ENCODE data around the gene NCR2.

Gene NCR2

GRCh38 chr6:41360314-41360685 is 24.9 kb downstream of the NCR2 start:
- DNase-seq = no peak

DNA sequence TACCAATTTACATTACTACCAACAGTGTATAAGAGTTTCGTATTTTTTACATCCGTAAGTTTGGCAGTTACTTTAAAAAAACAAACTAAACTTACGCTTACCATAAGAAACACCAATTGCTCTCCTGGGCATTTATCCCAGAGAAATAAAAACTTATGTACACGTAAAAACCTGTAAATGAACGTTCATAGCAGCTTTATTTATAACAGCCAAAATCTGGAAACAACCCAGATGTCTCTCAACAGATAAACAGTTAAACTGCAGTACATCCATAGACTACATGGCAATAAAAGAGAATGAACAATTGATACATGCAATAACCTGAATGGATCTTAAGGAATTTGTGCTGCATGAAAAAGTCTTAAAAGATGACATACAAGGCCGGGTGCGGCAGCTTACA is 30.7 kb downstream of the NCR2 start:
- no peak for DNase-seq

DNA sequence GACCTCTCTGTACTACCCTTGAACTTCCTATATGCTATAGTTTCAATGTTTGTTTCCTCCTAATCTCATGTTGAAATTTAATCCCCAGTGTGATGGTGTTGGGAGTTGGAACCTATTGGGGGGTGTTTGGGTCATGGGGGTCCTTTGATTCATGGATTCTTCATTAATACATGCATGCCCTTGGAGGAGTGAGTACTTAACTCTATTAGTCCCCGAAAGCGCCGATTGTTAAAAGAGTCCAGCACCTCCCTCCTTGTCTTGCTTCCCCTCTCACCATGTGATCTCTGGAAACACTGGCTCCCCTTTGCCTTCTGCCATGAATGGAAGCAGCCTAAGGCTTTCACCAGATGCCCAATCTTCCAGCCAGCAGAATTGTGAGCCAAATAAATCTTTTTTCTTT is 31.7 kb downstream of the NCR2 start:
- no peak for DNase-seq

DNA sequence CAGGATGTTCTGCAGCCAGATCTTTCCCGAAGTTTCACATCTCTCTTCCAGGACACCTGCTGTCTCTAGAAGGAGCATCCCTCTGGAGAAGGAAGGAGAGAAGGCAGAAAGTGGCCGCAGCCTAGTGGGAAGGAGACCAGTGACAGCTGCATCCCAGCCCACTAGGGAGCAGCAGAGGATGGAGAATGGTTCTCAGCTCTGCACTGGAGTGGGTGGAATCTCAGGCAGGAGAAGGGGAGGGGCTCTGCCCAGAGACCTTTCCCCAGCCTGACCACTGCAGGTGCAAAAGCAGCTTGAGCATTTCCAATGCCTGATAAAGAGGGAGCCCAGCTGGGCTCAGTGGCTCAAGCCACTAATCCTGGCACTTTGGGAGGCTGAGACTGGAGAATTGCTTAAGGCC is 32.3 kb downstream of the NCR2 start:
- DNase-seq = peak; percentile 6

- no peak for DNase-seq
Measured at GRCh38 chr6:41370488-41371111, 35.2 kb downstream of the NCR2 start.

DNA sequence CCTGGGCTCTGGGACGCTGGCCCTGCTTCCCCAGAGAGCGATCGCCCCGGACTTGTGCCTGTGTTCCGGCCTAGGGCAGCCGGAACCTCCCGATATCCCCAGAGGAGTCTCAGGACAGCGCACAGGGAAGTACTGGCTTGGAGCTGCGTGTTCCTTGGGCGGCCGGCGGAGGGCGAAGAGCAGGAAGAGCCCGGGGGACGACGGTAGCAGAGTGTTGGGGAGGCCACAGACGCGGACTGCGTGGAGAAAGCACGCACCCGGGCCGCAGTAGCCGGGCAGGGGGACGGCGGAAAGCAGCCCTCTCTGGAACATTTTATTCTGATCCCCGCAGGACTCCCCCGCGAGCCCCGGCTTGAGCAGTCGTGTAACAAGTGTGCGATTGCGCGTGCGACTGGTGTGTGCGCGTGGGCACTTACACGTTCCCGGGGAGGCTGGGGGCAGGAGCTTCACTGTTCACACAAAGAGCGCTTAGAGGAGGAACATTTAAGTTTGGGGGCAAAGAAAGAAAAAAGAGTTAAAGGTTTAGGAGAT is 36.1 kb downstream of the NCR2 start:
- peak; percentile 29 for DNase-seq

- DNase-seq = peak; percentile 41
Measured at GRCh38 chr6:41371992-41372831, 36.8 kb downstream of the NCR2 start.

DNA sequence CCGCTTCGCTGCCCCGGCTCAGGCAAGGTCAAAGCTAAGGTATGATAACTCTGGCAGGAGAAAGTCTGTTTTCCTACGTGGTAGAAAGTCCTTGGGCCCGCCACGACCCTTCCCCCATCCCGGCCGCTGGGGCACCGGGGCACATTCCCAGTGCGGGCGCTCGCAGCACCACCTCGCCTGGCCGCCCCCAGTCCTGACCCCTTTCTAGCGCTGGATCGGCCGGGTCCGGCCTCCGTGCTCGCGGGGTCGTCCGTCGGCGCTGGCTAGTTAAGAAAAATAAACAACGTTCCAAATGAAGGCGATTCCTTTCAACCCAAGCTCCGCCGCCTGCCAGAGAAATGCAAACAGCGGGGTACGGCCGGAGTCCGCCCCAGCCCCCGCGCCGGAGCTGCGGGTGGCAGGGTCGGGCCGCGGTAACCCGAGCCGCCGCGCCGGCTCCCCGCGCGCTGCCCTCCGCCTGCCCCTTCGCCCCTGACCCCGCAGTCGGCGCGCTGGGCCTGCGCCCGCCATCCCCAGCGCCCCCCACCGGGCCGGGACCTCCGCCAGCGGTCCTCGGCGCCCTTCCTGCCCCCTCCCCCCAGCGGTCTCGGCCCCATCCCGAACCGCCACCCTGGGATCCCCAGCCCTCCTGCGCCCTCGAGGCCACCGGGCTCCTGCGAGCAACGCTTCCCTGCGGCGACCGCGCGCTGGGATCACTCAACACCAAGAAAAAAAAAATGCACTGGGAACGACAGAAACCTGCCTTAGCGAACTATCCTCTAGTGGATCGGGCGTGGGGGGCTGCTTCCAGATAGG is 37.6 kb downstream of the NCR2 start:
- DNase-seq = peak; percentile 3

- no peak for DNase-seq
Measured at GRCh38 chr6:41373627-41373918, 38.2 kb downstream of the NCR2 start.

GRCh38 chr6:41373919-41374617 is 38.7 kb downstream of the NCR2 start:
- peak; percentile 12 for DNase-seq

DNA sequence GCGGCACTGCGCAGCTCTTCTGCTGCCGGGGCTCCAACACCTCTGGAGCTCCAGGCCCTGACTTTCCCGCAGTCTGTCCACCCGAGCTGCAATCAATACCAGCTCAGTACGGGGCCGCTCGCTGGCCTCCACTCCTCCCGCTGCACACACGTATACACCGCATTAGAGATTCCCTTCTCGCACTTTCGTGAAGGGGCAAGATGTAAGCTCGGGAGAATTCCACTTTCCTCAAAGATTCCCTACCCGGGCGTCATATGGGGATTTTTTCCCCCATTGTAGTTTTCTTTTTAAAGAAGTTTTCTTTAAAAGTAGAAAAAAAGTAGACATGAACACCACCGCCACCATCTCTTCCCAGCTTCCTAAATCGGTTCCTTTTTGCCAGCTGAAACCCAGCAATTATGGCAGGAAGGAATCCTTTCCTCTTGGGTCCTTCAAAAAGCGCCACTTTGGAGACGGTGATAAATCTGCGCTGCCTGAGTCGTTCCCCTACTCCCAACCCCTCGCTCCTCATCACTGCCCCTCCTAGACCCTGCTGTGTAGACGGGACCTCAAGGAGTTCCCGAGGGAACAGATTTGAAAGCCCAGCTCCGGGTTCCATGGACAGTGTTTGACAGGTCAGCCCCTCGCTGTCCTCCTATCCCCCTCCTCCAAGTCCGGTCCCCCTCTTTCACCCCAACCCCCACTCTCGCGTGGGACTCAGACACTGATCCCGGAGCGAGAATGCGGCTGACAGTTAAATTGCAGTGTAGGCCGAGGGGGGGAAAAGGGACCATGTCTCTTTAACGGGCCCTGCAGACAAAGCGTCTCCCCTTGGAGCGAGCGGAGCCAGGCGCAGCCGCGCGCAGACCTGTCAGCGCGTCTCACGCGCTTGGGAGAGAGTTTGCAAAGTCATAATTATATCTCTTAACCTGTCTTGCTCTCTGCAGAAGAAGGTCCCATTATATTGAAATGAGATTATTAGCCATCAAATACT is 39.5 kb downstream of the NCR2 start:
- peak; percentile 3 for DNase-seq

- no peak for DNase-seq
Measured at GRCh38 chr6:41375598-41376151, 40.3 kb downstream of the NCR2 start.

- no peak for DNase-seq
Measured at GRCh38 chr6:41376176-41376575, 40.8 kb downstream of the NCR2 start.

DNA sequence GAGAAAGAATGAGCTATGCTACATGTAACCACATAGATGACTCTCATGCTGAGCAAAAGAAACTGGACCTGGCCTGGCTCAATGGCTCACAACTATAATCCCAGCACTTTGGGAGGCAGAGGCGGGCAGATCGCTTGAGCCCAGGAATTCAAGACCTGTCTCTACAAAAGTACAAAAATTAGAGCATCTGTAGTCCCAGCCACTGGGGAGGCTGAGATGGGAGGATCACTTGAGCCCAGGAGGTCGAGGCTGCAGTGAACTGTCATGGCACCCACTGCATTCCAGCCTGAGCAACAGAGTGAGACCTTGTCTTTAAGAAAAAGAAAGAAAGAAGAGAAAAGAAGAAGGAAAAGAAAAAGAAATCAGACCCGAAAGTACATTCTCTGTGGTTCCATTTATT is 41.7 kb downstream of the NCR2 start:
- no peak for DNase-seq

- DNase-seq = no peak
Measured at GRCh38 chr6:41379306-41379705, 43.9 kb downstream of the NCR2 start.

DNA sequence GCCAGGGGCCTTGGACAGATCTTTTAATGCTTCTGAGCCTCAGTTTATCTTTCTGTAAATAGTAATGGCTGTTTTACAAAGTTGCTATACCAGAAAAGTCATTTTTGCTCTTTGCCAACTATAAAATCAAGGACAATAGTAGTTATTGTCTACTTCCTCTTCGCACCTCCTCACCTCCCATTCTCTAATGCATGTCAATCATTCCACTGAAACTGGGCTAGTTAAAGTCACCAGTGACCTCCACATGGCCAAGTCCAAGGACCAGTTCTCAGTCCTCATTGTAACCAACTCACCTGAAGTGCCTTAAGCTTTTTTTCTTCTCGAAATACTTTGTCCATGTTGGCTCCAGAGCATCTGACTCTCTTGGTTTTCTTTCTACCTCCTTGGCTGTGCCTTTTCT is 51.2 kb downstream of the NCR2 start:
- DNase-seq = no peak

DNA sequence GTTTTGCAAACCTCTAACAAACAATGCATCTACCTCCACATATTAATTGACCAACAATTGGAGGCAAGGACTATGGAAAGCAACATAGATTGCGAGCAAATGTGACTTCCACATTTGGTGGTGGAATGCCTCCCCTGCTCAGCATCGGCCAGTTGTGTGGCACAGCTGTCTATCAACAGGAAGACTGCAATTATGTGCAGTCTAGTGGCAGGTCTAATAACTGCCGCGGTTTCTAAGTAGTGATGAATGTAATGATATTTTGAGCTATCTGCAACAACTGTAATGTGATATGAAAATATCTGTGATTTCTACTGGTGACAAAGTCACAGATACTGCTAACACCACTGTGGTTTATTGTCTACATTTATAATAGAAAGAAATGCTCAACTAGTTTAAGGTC is 56.8 kb downstream of the NCR2 start:
- DNase-seq = no peak

DNA sequence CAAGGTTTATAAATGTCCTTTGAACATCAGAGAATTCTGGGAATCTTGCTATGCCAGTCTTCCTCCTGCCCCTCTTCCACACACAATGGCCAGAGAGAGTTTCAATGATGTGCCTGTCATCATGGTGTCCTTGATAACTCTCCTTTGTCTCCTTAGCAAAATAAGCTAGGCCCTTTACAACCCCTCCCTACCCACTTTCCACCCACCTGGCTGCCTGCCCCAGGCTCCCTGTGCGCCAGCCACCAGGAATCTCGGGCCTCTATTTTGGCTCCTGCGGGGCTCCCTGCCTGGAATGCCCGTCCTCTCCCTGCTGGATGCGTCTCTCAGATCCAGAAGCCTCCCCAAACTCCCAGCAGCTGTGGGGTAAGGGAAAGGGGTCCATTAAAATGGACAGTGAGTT is 60.9 kb downstream of the NCR2 start:
- no peak for DNase-seq

DNA sequence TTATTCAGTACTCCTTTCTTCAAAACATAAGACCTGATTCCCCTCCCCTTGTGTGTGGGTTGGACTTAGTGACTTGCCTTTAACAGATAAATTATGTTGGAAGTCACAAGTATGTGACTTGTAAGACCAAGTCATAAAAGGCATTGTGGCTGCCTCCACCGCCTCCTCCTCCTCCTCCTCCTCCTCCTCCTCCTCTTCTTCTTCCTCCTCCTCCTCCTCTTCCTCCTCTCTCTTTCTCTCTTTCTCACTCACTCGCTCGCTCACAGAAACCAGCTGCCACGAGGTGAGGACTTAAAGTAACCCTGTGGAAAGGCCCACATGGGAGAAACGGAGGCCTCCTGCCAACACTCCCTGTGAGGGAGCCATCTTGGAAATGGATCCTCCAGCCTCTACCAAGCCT is 64.0 kb downstream of the NCR2 start:
- no peak for DNase-seq
